ENCODE data around the gene NRXN3.
A peak's percentile ranks its signal among the peaks of the same experiment; 100 is the strongest.

The NRXN3 gene

DNA sequence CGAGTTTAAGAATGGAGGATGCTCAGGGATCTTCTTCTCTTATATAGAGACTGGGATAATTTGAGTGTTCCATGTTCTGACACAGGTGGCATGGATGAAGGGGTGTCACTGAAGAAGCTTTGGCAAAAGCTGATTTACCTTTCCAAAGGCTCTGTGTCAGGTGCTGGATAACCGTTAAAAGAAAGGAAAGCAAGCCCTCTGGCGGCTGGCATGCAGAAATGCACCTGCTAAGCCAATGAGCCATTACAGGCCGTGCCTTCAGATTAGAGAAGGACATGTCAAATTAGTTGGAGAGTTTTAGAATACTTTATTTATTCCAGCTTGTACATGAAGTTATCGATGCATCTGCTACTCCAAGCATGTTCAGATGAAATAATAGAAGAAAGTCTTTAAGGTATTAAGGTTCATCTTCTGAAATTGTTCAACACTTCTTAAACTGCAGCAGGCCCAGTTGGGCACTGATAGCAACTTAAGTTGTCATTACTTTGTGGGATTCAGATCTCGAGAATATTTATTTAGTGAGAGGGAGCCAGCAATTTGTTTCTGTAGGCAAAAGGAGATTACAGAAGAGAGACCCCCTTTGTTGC lies 678.2 kb downstream of the NRXN3 start:
- peak; percentile 11 to 24 for DNase-seq

DNA sequence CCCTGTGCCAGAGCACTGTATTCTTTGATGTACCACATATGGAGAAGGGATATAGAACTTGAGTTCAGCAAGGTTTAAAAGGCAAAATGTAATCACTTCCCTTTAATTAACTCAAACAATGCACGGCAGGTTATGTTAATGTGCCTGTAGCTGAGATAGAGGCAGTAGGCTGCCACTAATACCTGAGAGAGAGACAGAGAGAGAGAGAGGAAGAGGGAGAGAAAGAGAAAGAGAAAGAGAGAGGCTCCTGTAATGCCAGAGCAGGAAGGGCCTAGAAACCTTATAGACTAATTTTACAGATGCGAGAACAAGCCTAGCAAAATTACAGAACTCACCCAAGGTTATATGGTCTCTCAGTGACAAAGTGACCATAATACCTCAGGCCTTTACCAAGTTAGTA lies 679.8 kb downstream of the NRXN3 start:
- DNase-seq: no peak

DNA sequence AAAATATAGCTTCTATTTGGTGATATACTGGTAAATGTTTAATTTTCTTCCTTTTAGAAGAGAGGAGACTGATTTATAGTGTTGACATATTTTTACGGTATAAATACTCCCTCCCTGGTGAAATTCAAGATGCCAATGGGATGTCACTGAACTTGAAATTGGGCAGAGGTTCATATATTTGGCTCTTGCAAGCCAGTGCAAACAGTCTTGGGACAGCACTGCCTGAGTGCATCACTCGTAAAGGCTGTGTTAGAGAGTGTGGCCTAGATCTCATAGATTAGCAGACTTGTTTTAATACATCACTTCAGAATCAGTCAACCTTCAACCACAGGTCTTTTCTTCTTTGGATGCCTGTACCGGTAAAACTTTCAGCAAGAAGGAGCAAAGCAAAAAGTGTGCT lies 681.0 kb downstream of the NRXN3 start:
- DNase-seq: no peak

DNA sequence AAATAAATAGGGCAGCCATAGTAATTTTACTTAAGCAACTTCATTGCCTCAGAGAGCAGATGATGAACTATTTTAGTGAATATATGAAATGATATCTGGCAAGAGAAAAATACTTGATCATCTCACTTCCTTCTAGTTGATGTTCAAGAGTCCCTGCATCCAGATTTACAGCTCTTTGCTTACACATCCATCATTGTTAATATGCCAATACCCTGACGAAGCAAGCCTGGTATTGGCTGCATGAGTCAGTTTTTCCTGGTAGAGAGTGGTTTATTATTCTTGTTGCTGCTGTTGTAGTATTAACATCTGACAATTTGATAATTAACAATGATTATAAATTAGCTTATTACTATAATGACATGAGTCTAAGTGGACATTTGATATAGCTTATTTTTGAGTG lies 681.9 kb downstream of the NRXN3 start:
- DNase-seq: no peak

DNA sequence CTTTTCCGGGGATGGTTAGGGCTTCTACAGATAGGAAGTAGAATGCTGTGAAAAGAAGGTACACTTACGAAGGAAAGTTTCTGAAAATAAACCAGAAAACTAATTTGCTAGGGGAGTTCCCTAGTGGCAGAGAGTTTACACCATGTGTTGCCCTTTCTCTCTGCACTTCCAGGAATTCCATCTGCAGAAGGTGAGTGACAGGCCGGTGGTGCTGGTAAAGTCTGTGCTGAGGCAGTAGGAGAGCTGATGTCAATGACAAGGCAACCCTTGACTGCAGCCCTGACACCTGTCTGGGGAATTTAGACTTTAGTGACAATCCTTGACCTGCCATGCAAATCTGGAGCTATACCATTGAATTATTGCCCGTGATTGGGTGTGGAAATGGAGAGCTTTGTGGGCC lies 687.8 kb downstream of the NRXN3 start:
- DNase-seq: no peak

DNA sequence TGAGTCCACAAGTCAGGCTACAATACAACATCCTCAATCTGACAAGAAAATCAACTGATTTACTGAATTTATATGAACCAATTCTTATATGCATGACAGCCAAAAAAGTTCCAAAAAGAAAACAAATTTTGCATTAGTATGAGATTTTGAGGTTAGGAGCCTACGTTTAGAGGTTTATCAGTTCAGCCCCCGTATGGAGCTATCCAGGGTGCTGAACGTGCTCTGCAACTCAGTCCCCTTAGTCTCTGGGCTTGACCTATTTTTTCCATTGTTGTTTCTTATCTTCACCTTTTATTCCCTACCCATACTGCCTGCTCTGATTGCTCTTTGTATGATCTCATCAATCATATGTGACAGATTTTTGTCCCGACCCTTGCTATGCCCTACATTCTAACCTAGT lies 693.0 kb downstream of the NRXN3 start:
- no peak for DNase-seq

DNA sequence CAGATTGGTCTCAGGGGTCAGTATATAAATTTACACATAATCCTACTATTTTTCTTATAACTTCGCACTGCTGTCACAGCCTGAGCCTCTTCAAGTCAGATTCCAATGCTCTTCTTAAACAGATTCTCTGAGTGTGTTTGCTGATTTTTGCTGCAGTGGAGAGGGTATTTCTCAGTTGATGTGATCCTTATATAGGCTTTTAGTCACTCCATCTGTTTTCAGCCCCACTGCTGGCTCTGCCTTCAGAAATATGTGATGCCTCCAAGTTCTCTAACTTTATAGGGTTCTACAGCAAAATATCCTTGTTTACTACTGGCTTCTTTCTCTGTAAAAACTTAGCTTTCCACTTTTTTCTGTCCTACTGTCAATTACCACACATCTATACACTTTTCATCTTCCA lies 702.7 kb downstream of the NRXN3 start:
- no peak for DNase-seq

DNA sequence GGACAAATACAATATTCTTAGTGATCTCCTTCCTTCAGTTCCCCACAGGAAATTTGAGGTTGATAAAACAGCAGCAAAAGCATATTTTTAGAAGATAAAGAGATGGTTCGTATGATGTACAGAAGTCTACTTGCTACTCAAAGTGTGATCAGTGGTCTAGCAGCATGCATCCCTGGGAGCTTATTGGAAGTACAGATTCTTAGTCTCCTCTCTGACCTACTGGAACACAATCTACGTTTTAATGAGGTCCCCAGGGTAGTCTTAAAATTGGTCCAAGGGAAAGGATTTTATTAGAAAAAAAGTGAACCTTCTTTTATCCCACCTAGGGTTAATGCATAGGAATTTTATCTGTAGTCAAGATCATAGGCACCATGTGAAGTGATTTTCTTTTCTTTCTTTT lies 703.4 kb downstream of the NRXN3 start:
- DNase-seq: no peak

DNA sequence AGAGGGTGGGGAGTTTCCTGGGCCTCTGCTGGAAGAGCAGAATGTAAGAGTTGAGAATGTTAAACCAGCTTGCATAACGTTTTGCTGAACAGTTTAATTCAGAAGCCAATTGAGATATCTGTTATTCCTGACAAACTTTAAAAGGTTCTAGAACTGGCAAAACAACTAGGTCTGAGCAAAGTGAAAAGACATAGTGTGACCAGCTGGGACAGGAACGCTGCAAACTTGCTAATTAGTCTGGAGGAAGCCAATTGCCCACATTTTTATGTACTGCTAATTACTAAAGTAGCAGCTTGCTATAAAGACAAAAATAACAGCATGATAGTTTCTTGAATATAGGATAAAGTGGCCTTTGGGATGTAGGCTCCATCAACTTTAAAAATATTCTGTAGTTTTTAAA lies 704.9 kb downstream of the NRXN3 start:
- DNase-seq: peak in 1 of 2 donors; percentile 38

DNA sequence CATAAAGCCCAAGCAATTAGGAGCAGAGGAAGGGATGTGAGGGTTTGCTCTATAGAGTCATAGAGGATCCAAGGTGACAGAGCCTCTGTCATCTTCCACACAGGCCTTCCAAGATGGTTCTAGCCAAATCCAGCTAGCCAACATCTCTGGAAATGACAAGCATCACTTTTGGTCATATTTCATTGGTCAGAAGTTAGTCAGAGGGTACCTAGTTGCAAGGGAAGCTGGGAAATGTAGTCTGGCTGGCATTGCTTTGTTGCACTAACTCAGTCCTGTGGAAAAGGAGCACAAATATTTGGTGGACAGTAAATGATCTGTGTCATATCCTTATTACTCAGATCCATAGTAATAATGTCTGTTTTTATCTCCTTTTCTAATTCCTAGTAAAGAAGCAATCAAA lies 715.7 kb downstream of the NRXN3 start:
- no peak for DNase-seq

DNA sequence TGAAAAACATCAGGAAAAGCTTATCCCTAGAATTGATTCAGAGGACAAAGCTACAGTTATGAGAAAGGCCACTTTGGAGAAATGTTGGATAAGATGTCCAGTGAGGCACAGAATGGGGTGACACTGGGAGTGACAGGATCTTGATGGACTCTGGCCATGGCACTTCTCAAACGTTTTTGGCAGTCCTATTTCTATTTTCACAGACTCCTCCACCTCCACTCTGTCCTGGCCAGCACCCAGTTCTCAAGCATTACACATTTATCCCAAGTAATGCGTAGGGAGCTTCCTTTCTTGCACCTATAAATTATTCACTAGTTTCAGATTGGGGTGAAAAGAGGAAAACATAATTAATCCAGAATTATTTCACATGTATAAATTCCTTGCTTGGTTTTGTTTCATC lies 727.3 kb downstream of the NRXN3 start:
- DNase-seq: no peak

DNA sequence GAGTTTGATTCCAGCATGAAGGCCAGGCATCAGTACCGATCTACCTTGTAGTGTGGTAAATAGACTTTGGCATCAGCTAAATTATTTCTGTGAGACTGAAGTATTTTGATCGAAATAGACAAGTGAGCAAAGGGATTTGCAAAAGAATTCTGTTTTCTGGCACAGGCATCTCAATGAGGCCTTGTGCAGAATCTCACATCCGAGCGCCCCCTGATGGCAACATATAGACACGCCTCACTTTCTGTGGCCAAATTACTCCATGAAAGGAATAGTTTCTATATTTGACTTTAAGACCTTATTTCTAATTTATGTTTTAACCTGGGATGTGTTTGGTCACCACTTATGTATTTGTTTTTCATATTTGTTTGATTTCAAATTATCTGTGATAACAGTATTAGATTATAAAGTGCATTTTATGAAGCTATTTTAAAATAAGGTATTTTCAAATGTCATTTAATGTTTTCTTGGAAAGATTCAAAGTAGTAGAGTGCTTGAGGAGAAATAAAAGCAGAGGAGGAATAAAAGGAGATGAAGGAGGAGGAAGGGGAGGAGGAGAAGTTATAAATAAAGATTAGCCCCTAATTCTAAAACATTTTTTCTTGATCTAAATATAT lies 731.9 kb downstream of the NRXN3 start:
- peak; percentile 44 to 69 for DNase-seq

DNA sequence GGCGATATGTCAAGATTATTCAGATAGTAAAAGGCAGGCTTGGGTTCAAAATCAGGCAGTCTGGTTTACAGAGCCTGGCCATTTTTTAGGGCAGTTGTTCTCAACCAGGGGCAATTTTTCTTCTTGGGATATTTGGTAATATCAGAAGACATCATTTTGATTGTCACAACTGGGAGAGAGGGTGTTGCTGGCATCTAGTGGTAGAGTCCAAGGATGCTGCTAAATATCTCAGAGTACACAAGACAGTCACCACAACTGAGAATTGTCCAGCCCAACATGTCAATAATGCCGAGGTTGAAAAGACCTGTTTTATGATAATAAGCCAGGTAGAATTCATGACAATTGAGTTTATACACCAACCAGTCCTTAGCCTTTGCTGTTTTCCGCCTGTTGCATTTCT lies 733.9 kb downstream of the NRXN3 start:
- DNase-seq: no peak

DNA sequence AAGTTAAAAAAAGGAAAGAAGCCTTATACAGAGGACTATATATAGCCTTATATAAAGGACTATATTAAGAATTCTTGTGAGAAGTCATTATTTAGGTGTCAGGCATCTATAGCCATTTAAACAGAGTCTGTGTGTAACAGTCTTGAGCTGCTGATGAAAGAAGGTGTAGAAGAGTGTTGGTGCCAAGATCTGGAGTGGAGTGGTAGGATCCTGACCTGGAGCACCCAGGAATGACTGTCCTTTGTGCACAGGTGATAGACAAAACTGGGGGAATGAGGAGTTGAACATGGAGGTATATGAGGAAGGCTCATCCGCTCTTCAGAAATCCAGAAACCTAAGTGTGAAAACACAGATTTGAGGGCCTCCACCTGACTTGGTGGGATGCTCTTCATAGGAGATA lies 747.3 kb downstream of the NRXN3 start:
- DNase-seq: no peak

DNA sequence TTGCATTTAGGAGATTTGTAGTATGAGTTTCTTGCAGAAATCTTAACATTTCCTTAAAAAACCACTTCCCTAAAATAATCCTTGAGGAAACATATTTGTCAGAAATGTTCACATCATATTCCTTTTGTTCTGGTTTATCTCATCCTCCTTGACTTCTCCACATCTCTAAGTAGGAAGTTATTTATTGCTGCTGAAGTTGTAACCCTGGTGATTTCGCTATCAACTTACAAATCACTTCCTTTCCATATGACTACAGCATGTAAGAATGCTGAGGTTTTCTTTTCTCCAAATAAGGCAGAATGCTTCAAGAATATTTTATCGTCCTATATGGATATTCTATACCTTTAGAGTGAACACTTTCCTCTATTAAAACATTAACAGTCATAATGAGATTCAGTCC lies 751.7 kb downstream of the NRXN3 start:
- no peak for DNase-seq

DNA sequence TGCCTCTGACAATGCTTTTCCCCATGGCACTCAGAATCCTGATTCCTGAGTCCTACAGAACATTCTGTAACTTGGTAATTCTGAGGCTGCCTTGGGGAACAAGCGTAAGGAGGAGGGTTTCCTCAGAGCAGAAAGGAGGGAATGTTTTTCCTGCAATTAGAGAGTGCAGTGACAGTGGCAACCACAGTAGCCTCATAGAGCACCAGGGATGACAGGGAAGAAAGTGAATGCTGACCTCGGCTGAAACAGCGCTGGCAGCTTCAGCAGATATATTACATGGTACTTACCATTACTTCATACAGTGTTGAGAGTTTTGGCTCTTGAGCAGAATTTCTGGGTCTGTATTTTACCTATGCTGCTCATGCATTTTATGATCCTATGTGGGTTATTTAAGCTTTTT lies 757.1 kb downstream of the NRXN3 start:
- DNase-seq: no peak

DNA sequence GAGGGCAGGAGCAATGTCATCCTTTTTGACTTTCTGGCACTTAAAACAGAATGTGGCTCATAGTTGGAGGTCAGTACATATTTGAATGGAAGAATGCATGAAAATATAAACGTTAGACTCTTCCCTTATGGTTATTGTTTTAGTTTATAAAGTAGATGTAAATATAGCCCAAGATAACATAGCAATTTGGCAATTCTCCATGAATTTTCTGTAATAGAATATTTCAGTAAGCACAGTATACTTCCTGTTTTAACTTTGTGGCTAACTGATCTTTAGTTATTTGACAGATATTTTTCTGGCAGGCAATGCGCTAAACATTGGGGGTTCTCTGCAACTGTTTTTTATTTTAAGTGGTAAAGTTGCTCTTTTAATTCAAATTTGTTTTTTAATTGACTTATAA lies 763.0 kb downstream of the NRXN3 start:
- DNase-seq: no peak

DNA sequence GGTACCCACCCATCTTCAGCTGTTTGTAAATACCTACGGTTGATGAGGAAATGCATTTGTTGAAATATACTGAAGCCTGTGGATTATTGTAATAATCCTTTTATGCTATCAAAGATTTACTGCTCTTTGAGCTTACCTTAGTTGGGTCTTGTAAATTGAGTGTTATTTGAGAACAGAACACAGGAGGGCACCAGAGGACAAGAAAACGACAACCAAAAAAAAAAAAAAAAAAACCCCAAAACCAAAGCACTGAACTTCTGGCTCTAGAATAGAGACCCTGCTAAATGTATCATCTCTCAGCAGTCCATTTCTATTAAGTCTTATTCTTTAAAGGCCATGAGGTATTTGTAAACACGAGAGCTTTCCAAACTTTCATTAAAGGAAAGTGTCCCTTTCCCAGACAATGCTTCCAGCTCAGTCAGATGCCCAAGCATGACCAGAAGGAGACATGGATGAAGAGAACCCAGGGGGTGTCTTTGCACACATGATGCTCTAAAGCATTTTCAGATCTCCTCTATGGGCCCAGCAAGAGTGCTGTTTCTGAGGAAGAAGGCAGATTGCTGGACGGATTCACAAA lies 763.9 kb downstream of the NRXN3 start:
- DNase-seq: peak in 1 of 2 donors; percentile 30

DNA sequence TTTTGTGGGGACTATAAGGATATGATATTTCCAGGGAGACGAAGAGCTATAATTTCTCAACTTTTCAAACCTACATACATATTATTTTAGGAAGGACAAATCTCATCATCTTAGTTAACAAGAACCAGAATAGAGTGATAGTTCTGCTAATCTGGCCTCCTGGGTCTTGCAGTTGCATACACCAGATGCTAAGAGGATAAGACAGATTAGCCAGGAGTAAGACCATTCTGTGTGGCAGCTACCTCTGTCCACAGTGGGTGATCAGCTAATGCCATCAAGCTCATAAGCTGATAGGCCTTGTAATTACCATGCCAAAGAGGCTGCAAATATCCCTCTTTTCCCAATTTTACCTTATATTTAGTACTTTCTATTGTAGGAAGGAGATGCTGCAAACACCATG lies 776.8 kb downstream of the NRXN3 start:
- DNase-seq: no peak

DNA sequence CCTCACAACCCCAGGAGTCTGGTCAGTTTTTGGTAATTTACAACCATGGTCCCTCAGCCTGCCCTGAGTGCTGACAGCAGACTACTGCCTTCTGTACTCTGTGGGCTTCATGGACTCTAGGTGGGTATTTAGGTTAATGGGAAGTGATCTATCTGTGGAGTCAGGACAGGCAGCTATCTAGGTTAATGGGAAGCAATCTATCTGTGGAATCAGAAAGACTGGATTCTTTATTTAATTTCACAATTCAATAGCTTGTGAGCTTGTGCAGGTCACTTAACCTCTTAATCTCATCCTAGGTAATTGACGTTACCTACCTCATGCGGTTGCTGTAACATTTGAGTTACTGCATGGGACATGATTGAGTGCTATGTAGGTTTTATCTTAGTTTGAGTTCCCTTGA lies 777.5 kb downstream of the NRXN3 start:
- no peak for DNase-seq

DNA sequence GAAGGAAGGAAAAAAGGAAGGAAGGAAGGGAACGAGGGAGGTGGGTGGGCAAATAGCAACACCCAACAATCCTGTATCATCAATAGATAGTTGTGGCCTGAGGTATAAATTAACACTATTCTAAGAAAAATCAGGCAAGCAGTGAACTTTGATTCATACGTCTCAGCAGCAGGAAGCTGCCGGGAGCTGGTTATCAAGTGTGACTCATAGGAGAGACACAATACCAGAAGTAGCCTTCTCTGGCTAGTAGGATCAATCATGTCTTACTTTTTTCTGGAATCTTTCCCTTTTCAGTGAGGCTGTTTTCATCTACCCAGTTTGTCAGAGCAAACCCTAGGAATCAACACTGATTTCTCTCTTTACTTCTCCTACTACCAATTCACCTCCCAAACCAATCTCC lies 780.5 kb downstream of the NRXN3 start:
- no peak for DNase-seq

DNA sequence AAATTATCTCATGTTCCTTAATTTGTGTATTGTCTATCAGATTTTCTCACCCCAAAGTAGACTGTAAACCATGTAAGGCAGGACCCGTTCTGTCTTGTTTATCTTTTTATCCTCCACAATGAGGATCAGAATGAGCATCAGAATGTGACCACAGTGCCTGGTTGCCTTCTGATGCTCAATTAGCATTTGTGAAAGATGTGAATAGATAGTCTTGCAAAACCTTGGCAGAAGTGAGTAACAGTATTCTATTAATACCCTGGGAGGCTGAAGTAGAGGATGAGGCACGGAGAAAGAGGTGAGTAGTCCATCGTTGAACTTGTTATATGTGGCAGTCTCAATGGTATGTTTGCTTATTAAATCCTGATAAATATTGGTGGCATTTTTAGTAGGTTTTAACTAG lies 781.4 kb downstream of the NRXN3 start:
- no peak for DNase-seq

DNA sequence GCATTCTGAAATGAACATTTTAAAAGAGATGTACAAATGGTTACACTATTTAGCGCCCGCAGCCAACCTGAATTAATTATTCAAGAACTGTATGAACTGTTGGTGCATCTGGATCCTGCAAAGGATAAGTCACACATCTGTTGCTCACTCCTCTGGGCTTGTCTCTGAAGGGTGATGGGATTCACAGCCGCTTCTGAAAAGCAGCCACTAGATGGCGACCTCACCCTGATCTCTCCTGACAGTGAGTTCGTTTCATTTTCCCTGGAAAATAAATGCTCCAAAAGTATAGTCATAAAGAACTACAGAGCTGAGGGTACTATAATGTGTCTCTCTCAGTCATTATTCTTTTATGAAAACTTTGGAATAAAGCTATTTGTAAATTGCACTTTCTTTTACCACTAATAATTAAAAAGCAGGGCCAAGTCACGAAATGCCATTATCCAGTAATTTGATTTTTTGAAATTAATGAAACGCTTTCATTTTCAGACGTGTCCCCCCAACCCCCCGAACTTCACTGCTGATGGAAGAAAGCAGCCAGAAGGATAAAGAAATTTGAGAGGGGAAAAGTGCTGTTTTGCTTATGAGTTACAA lies 789.6 kb downstream of the NRXN3 start:
- peak; percentile 67 to 76 for DNase-seq

DNA sequence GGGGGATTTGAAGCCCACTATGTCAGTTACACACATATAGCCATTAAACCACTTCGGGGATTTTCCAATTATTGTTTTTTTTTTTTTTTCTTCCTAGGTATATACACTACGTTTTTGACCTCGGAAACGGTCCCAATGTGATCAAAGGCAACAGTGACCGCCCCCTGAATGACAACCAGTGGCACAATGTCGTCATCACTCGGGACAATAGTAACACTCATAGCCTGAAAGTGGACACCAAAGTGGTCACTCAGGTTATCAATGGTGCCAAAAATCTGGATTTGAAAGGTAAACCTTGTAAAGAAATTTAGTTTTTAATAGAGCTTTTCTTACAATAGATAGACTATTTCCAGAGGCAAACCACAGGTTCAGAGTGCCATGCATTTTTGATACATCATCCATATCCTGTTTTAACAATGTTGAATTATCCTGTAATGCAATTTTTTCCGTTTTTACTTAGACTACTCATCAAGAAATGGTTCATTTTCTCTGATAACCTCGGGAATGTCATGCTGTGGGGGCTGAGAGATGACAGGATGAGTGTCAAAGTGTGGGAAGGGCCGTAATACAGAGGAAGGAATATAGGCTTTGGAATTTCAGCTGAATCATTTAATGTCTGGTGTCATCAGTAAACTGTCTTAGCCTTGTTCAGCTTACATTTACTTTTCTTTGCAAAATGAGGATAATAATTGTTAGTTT lies 797.1 kb downstream of the NRXN3 start:
- DNase-seq: no peak
